Neural progenitor cell (in vitro differentiated cells): ENCODE data around the gene WWTR1. TPM values are rescaled to one million over a fixed set of nuclear protein-coding genes. Genes with fewer than 3 reads are reported as not detected.

Experiments
- DNase-seq: peaks from one replicate; pipeline ENCODE4 v3.0.0-alpha.2; 2016; ENCODE audit warnings: low spot score
- H2AFZ ChIP-seq: fragments of 200-600 bp; sonication (generic); replicated peaks from 2 replicates; pipeline ENCODE4 v1.6.1; 2016; ENCODE audit warnings: antibody characterized with exemption
- H3F3A ChIP-seq: fragments of 200-600 bp; sonication (generic); 2 replicates; pipeline ENCODE4 v1.6.1; 2016; ENCODE audit warnings: antibody characterized with exemption, low read depth
- H3K27ac ChIP-seq: fragments of 200-600 bp; sonication (generic); 2 replicates; pipeline ENCODE4 v1.5.1; 2016; ENCODE audit warnings: mild to moderate bottlenecking
- H3K27me3 ChIP-seq: fragments of 200-600 bp; sonication (generic); 2 replicates; pipeline ENCODE4 v1.6.1; 2016; ENCODE audit warnings: mild to moderate bottlenecking, moderate library complexity
- H3K36me3 ChIP-seq: fragments of 200-600 bp; sonication (generic); 2 replicates; pipeline ENCODE4 v1.5.1; 2016
- H3K4me1 ChIP-seq: fragments of 200-600 bp; sonication (generic); 2 replicates; pipeline ENCODE4 v1.6.1; 2016; ENCODE audit warnings: mixed run types
- H3K4me2 ChIP-seq: fragments of 200-600 bp; sonication (generic); 2 replicates; pipeline ENCODE4 v1.6.1; 2016
- H3K4me3 ChIP-seq: fragments of 200-600 bp; sonication (generic); 2 replicates; pipeline ENCODE4 v1.5.1; 2016
- H3K79me2 ChIP-seq: fragments of 200-600 bp; sonication (generic); 2 replicates; pipeline ENCODE4 v1.6.1; 2016; ENCODE audit warnings: low read depth
- H3K9ac ChIP-seq: fragments of 200-600 bp; sonication (generic); 2 replicates; pipeline ENCODE4 v1.6.1; 2016
- H3K9me3 ChIP-seq: fragments of 200-600 bp; sonication (generic); 2 replicates; pipeline ENCODE4 v1.5.1; 2016; ENCODE audit warnings: low read depth
- H4K20me1 ChIP-seq: fragments of 200-600 bp; sonication (generic); 2 replicates; pipeline ENCODE4 v1.6.1; 2016; ENCODE audit warnings: low read depth
- H3K27ac Mint-ChIP-seq: 3 replicates; pipeline ENCODE4 v1.8.0; 2021; ENCODE audit warnings: mixed read lengths
- H3K27me3 Mint-ChIP-seq: 2 replicates; pipeline ENCODE4 v1.8.0; 2022; ENCODE audit warnings: low read depth, mild to moderate bottlenecking, inconsistent platforms, moderate library complexity, mixed read lengths; ENCODE audit not compliant: insufficient read depth
- H3K36me3 Mint-ChIP-seq: 3 replicates; pipeline ENCODE4 v1.8.0; 2021; ENCODE audit warnings: mixed read lengths
- H3K4me1 Mint-ChIP-seq: 3 replicates; pipeline ENCODE4 v1.8.0; 2021; ENCODE audit warnings: mixed read lengths
- H3K4me3 Mint-ChIP-seq: 3 replicates; pipeline ENCODE4 v1.8.0; 2021; ENCODE audit warnings: mild to moderate bottlenecking, moderate library complexity, mixed read lengths
- H3K9me3 Mint-ChIP-seq: 3 replicates; pipeline ENCODE4 v1.8.0; 2020; ENCODE audit warnings: mixed read lengths
- EZH2 ChIP-seq: fragments of 200-600 bp; sonication (generic); IDR thresholded peaks from 2 replicates; pipeline ENCODE4 v1.6.1; 2017; ENCODE audit warnings: antibody characterized with exemption, mild to moderate bottlenecking, moderate library complexity
- EZH2phosphoT487 ChIP-seq: fragments of 200-600 bp; sonication (generic); IDR thresholded peaks from 2 replicates; pipeline ENCODE4 v1.6.1; 2017; ENCODE audit warnings: antibody characterized with exemption
- total RNA-seq: library from RNA; depleted of rRNA; stranded (reverse); fragments of >200 nt; gene quantifications from 2 replicates; pipeline ENCODE4 v1.2.3, GENCODE V29; 2015; ENCODE audit warnings: low replicate concordance
- TF ChIP-seq, protein P1 (sequence below): fragments of 200-600 bp; sonication (generic); IDR thresholded peaks from 2 replicates; pipeline ENCODE4 v1.5.1; 2017; ENCODE audit warnings: antibody characterized with exemption, mild to moderate bottlenecking

The WWTR1 gene
- total RNA-seq, 1 donor from 2014 or later = 13.9 TPM

DNA sequence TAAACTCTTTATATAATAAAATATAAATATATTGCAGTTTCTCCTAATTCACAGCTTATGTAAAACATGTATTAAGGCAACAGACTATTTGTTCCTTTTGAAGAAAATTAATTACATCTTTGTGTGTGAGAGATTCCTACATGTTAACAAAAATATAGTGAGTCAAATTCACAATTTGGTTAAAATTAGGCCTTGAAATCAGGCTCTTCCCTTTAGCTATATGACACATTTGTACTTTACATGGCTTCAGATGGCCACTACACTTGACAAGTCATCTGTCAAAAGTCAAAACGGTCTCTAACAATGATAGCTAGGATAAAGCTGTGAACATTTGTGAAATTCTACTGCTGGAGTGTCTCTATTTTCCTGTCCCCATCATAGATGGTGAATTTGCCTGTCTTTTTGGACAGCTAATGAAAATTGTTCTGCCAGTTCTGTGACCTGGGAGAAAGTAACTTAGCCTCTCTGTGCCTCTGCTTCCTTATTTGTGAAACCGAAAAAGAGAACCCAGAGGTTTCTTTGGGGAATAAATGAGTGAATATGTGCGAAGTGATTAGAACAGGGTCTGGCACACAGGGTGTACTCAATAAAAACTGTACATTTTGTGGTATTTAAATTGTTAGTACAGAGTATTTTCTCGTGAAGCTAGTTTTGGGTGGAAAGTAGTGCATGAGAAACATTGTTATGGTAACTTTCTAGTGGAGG lies 159.7 kb downstream of the WWTR1 start:
- Mint-ChIP-seq H3K4me1 (peaks cover 11% of the 10 kb centered on the region), H3K9me3 (no peaks in the 10 kb centered on the region), H3K27ac (no peak overlapping the region), H3K27me3 (peaks cover 4% of the 10 kb centered on the region), H3K36me3 (no peaks in the 10 kb centered on the region), H3K4me3 (no peak overlapping the region)
- Histone ChIP-seq H3K27me3 (no peaks in the 10 kb centered on the region), H3K79me2 (no peaks in the 10 kb centered on the region), H3K4me2 (no peak overlapping the region), H3K27ac (no peak overlapping the region), H3K36me3 (no peaks in the 10 kb centered on the region), H4K20me1 (no peaks in the 10 kb centered on the region), H3K9me3 (no peaks in the 10 kb centered on the region), H3K9ac (no peak overlapping the region), H3K4me1 (peaks cover 5% of the 10 kb centered on the region), H2AFZ (no peak overlapping the region), H3F3A (no peaks in the 10 kb centered on the region), H3K4me3 (no peak overlapping the region)
- DNase-seq = no peak
- TF ChIP-seq, protein P1, sequence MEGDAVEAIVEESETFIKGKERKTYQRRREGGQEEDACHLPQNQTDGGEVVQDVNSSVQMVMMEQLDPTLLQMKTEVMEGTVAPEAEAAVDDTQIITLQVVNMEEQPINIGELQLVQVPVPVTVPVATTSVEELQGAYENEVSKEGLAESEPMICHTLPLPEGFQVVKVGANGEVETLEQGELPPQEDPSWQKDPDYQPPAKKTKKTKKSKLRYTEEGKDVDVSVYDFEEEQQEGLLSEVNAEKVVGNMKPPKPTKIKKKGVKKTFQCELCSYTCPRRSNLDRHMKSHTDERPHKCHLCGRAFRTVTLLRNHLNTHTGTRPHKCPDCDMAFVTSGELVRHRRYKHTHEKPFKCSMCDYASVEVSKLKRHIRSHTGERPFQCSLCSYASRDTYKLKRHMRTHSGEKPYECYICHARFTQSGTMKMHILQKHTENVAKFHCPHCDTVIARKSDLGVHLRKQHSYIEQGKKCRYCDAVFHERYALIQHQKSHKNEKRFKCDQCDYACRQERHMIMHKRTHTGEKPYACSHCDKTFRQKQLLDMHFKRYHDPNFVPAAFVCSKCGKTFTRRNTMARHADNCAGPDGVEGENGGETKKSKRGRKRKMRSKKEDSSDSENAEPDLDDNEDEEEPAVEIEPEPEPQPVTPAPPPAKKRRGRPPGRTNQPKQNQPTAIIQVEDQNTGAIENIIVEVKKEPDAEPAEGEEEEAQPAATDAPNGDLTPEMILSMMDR = no peak
- no peak for TF ChIP-seq EZH2phosphoT487
- TF ChIP-seq EZH2 = no peak

DNA sequence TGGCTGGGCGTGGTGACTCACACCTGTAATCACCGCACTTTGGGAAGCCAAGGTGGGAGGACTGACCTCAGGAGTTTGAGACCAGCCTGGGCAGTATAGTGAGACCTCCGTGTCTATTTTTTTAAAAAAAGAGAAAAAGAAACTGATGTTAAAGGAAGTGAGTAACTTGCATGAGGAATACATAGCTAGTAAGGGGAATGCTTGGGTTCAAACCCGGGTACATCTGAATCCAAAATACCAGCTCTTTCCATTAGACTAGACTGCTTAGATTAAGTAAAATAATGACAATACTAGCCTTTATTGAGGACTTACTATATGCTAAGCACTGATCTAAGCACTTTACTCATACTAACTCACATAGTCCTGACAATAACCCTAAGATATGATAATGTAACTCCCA lies 160.9 kb downstream of the WWTR1 start:
- H3K27ac Mint-ChIP-seq = no peak overlapping the region
- Histone ChIP-seq H3F3A (no peaks in the 10 kb centered on the region), H3K27ac (no peak overlapping the region), H3K9ac (no peak overlapping the region), H3K4me2 (no peak overlapping the region), H3K9me3 (no peaks in the 10 kb centered on the region), H3K4me1 (peaks cover 5% of the 10 kb centered on the region), H3K27me3 (no peaks in the 10 kb centered on the region), H3K4me3 (no peak overlapping the region), H3K79me2 (no peaks in the 10 kb centered on the region), H4K20me1 (no peaks in the 10 kb centered on the region), H3K36me3 (no peaks in the 10 kb centered on the region), H2AFZ (no peak overlapping the region)
- H3K36me3 Mint-ChIP-seq = no peaks in the 10 kb centered on the region
- H3K9me3 Mint-ChIP-seq = no peaks in the 10 kb centered on the region
- H3K4me3 Mint-ChIP-seq = no peak overlapping the region
- peaks cover 11% of the 10 kb centered on the region for H3K4me1 Mint-ChIP-seq
- no peak for DNase-seq
- TF ChIP-seq, protein P1 = no peak
- no peak for TF ChIP-seq EZH2phosphoT487
- peaks cover 2% of the 10 kb centered on the region for H3K27me3 Mint-ChIP-seq

- H3K4me2 ChIP-seq = no peak overlapping the region
- peaks cover 6% of the 10 kb centered on the region for H3K27me3 Mint-ChIP-seq
- no peak for TF ChIP-seq EZH2phosphoT487
- no peak for TF ChIP-seq EZH2
- TF ChIP-seq, protein P1 = no peak
- peak overlapping the region; percentile 13 for H2AFZ ChIP-seq
- H3K4me1 ChIP-seq = no peaks in the 10 kb centered on the region
- no peaks in the 10 kb centered on the region for H3K36me3 ChIP-seq
- H3K9ac ChIP-seq = no peak overlapping the region
- H3K27me3 ChIP-seq = no peaks in the 10 kb centered on the region
- no peak overlapping the region for H3K4me3 ChIP-seq
- H3K9me3 ChIP-seq = no peaks in the 10 kb centered on the region
- no peaks in the 10 kb centered on the region for H3K36me3 Mint-ChIP-seq
- no peaks in the 10 kb centered on the region for H3F3A ChIP-seq
- H3K4me1 Mint-ChIP-seq = peaks cover 7% of the 10 kb centered on the region
- no peaks in the 10 kb centered on the region for H3K79me2 ChIP-seq
- no peak overlapping the region for H3K27ac ChIP-seq
- no peak for DNase-seq
- H4K20me1 ChIP-seq = no peaks in the 10 kb centered on the region
- H3K27ac Mint-ChIP-seq = no peak overlapping the region
- H3K4me3 Mint-ChIP-seq = no peak overlapping the region
- H3K9me3 Mint-ChIP-seq = no peaks in the 10 kb centered on the region
These were observed 162.2 kb downstream of the WWTR1 start for GRCh38 chr3:149495581-149496125.
